H1 (cell line): ENCODE data around the gene TRNP1. TPM values are rescaled to one million over a fixed set of nuclear protein-coding genes. Genes with fewer than 3 reads are reported as not detected.

Source experiments
- CHD1 ChIP-seq: IDR thresholded peaks from 2 replicates; pipeline ENCODE4 v1.6.1; 2012; ENCODE audit warnings: low read depth, low read length, improper control_type of control experiment
- CHD2 ChIP-seq: IDR thresholded peaks from 2 replicates; pipeline ENCODE4 v1.6.1; 2012; ENCODE audit warnings: low read length, improper control_type of control experiment
- CHD7 ChIP-seq: fragments of 300-600 bp; sonication (generic); IDR thresholded peaks from 2 replicates; pipeline ENCODE4 v1.7.1; 2012; ENCODE audit warnings: low read length, moderate library complexity, mild to moderate bottlenecking, inconsistent platforms; ENCODE audit not compliant: insufficient replicate concordance
- GABPA ChIP-seq: IDR thresholded peaks from 2 replicates; pipeline ENCODE4 v1.6.1; 2011; ENCODE audit warnings: mild to moderate bottlenecking, low read length, moderate library complexity, borderline replicate concordance; ENCODE audit not compliant: insufficient read depth
- HDAC2 ChIP-seq, 2 experiments: fragments of 300-600 bp in 1 of 2; sonication (generic) in 1 of 2; IDR thresholded peaks; 2 replicates each; pipeline ENCODE4 v1.6.1; 2011 to 2012; ENCODE audit warnings: low read depth in 2 of 2, low read length in 2 of 2, mild to moderate bottlenecking in 2 of 2, moderate library complexity in 2 of 2, borderline replicate concordance in 1 of 2, inconsistent platforms in 1 of 2
- POLR2AphosphoS5 ChIP-seq: IDR thresholded peaks from 2 replicates; pipeline ENCODE4 v1.6.1; 2011; ENCODE audit warnings: low read depth, low read length
- SAP30 ChIP-seq: fragments of 300-600 bp; sonication (generic); IDR thresholded peaks from 2 replicates; pipeline ENCODE4 v1.7.1; 2012; ENCODE audit warnings: low read length, moderate library complexity, mild to moderate bottlenecking, inconsistent platforms; ENCODE audit not compliant: insufficient read depth, insufficient replicate concordance
- SRF ChIP-seq: IDR thresholded peaks from 2 replicates; pipeline ENCODE4 v1.6.1; 2011; ENCODE audit warnings: mild to moderate bottlenecking, low read depth, low read length, moderate library complexity
- ZNF274 ChIP-seq: IDR thresholded peaks from 2 replicates; pipeline ENCODE4 v1.7.0; 2012; ENCODE audit warnings: low read length, borderline replicate concordance; ENCODE audit errors: extremely low read depth
- polyA plus RNA-seq, 7 experiments: library from polyadenylated mRNA; depleted of rRNA in 3 of 7; stranded (reverse) in 5 of 7; unstranded in 2 of 7; fragments of >200 nt in 5 of 7; fragments of 200-250 nt in 2 of 7; gene quantifications; 1 replicate in 5 of 7; 2 replicates in 1 of 7; 4 replicates in 1 of 7; pipeline versions ENCODE4 v1.2.1 to v1.2.3, GENCODE V29; 2011 to 2013; ENCODE audit warnings: missing spikeins in 2 of 7, mixed read lengths in 2 of 7
- total RNA-seq: library from RNA; stranded (reverse); fragmentation: NEBNext Ultra II Directional; extraction: Animal tissue kit (Norgen Biotek cat#: 25700); gene quantifications from 2 replicates; pipeline ENCODE4 v1.2.1, GENCODE V29; 2021
- TF ChIP-seq, protein P1 (sequence below): IDR thresholded peaks from 2 replicates; pipeline ENCODE4 v1.6.1; 2012; ENCODE audit warnings: inconsistent platforms

TRNP1 gene
- total and polyA plus RNA-seq, 2 of the 8 experiments (the other 6 are each of a cell fraction or from before 2014, with no cell fraction given) = 51.7 to 102 TPM

DNA sequence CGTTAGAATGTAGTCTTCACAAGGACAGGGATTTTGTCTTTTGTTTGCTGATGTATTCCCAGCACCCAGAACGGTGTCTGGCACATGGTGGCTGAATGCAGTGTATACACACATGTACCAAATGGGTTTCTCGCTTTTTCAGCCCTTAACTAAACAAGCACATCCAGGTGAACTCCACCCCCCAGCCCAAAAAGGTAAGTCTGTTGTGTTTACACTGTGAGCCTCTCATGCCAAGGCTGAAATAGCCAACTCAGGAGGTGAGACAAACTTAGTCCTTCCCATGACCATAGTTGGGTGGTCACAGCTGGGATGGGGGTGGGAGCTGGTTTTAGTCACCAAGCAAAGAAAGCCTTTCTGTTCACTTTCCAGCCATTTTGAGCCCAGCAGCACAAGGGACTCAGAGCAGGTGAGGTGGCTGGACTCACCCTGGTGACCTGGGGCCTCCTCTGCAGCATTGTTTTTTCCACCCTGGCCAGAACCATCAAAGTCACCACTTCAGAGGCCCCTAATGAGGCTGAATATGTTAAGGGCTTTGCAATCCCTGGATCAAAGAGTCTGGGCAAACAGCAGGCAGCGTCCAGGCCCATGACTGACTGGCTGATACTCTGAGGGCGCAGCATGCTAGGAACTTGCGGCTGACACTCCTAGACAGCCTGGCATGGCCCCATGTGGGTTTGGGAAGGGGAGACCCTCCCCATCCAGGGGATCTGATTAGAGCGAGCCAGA, 10.4 kb downstream of the TRNP1 start (continued):
- TF ChIP-seq CHD7 = no peak
- no peak for TF ChIP-seq SRF
- no peak for TF ChIP-seq CHD2
- TF ChIP-seq, protein P1, sequence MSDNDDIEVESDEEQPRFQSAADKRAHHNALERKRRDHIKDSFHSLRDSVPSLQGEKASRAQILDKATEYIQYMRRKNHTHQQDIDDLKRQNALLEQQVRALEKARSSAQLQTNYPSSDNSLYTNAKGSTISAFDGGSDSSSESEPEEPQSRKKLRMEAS = no peak
- no peak for TF ChIP-seq ZNF274
- TF ChIP-seq SAP30 = no peak
- TF ChIP-seq GABPA = no peak
- TF ChIP-seq POLR2AphosphoS5 = peak; percentile 79; the same call in 1 of the 2 replicates
- no peak for TF ChIP-seq CHD1
- no peak; a peak in 1 of 4 replicates for TF ChIP-seq HDAC2 (IDR thresholded peaks at IDR 0.05; ENCODE audit: borderline replicate concordance in 1 of 2, low read depth in 2 of 2, low read length in 2 of 2)
